ENCODE data around the gene BCAT1.

GRCh38 chr12:24903329-24904088, 45.4 kb downstream of the BCAT1 start:
- TF ChIP-seq EZH2 (IDR thresholded peaks at IDR 0.05) = no peak
- TF ChIP-seq CTCF (IDR thresholded peaks at IDR 0.05 in 2 of 3, conservative IDR thresholded peaks at IDR 0.05 in 1 of 3; ENCODE audit: borderline replicate concordance in 1 of 3, insufficient read depth in 1 of 3, low read depth in 2 of 3, low read length in 2 of 3) = no peak
- no peak for TF ChIP-seq ATF3 (IDR thresholded peaks at IDR 0.05)
- TF ChIP-seq SIN3A (IDR thresholded peaks at IDR 0.05; ENCODE audit: low read depth) = no peak
- TF ChIP-seq YY1 (IDR thresholded peaks at IDR 0.05; ENCODE audit: extremely low read depth, insufficient replicate concordance, low read depth, low read length) = no peak
- TF ChIP-seq POLR2A (IDR thresholded peaks at IDR 0.05; ENCODE audit: borderline replicate concordance, extremely low read depth, insufficient read depth, insufficient read length) = no peak
- no peak for TF ChIP-seq REST (IDR thresholded peaks at IDR 0.05; ENCODE audit: low read depth)
- no peak for TF ChIP-seq EGR1 (IDR thresholded peaks at IDR 0.05; ENCODE audit: low read depth)
- TF ChIP-seq ZNF274 (IDR thresholded peaks at IDR 0.05; ENCODE audit: low read depth, low read length) = no peak
- TF ChIP-seq RAD21 (IDR thresholded peaks at IDR 0.05; ENCODE audit: low read depth) = no peak
- no peak for TF ChIP-seq POLR2AphosphoS5 (IDR thresholded peaks at IDR 0.05; ENCODE audit: low read depth, low read length)
- no peak for TF ChIP-seq EZH2phosphoT487 (IDR thresholded peaks at IDR 0.05; ENCODE audit: borderline replicate concordance)
- TF ChIP-seq CEBPB (IDR thresholded peaks at IDR 0.05; ENCODE audit: low read depth) = no peak

Measured in HCT116 (cell line).